ENCODE data around the gene TMEM17.

GRCh38 chr2:62526531-62527381 is 20.8 kb upstream of the TMEM17 start:
- TF ChIP-seq EZH2phosphoT487 (IDR thresholded peaks at IDR 0.05; ENCODE audit: borderline replicate concordance, low read length) (no peak), CTCF (IDR thresholded peaks at IDR 0.05; ENCODE audit: low read depth, low read length, poor library complexity, severe bottlenecking) (no peak)
